ENCODE data around the gene RRAS2. TPM values are rescaled to one million over a fixed set of nuclear protein-coding genes. Genes with fewer than 3 reads are reported as not detected.

The RRAS2 gene
- total RNA-seq, 4 donors from 2014 or later = 35.5 to 162 (median 77.6) TPM

- no peaks in the 10 kb centered on the region for H3K9me3 ChIP-seq
- no peaks in the 10 kb centered on the region for H3K27me3 ChIP-seq
- peaks cover 0 to 5% (median 2%) of the 10 kb centered on the region in 4 donors for H3K4me1 ChIP-seq
- H3K4me3 ChIP-seq = no peak overlapping the region
- no peak for DNase-seq
- TF ChIP-seq CTCF (IDR thresholded peaks at IDR 0.05) (no peak), POLR2A (IDR thresholded peaks at IDR 0.05) (no peak)
- no peaks in the 10 kb centered on the region for H3K36me3 ChIP-seq
- H3K27ac ChIP-seq = no peak overlapping the region
Measured at GRCh38 chr11:14273895-14274294, 85.1 kb downstream of the RRAS2 start.

GRCh38 chr11:14270690-14271542 is 88.1 kb downstream of the RRAS2 start:
- DNase-seq = no peak
- TF ChIP-seq POLR2A (IDR thresholded peaks at IDR 0.05) (no peak), CTCF (IDR thresholded peaks at IDR 0.05) (no peak)
- no peak overlapping the region for H3K27ac ChIP-seq

GRCh38 chr11:14269692-14270573 is 89.0 kb downstream of the RRAS2 start:
- Histone ChIP-seq H3K4me3 (no peak overlapping the region), H3K9me3 (no peaks in the 10 kb centered on the region), H3K36me3 (peaks cover 0 to 10% (median 0%) of the 10 kb centered on the region in 3 donors), H3K27ac (no peak overlapping the region), H3K4me1 (peaks cover 0 to 5% (median 2%) of the 10 kb centered on the region in 4 donors), H3K27me3 (no peaks in the 10 kb centered on the region)
- TF ChIP-seq POLR2A (IDR thresholded peaks at IDR 0.05) = no peak
- no peak for TF ChIP-seq CTCF (IDR thresholded peaks at IDR 0.05)
- no peak for DNase-seq

More at GRCh38 chr11:14270690-14271542, 88.1 kb downstream of the RRAS2 start:
- H3K9me3 ChIP-seq = no peaks in the 10 kb centered on the region
- no peaks in the 10 kb centered on the region for H3K27me3 ChIP-seq
- H3K4me1 ChIP-seq = peaks cover 0 to 5% (median 2%) of the 10 kb centered on the region in 4 donors
- H3K4me3 ChIP-seq = no peak overlapping the region
- H3K36me3 ChIP-seq = peaks cover 0 to under 1% (median 0%) of the 10 kb centered on the region in 3 donors

- DNase-seq = no peak
- Histone ChIP-seq H3K9me3 (no peaks in the 10 kb centered on the region), H3K4me3 (no peak overlapping the region), H3K36me3 (peaks cover 0 to 13% (median 0%) of the 10 kb centered on the region in 3 donors), H3K4me1 (peaks cover 0 to 5% (median 2%) of the 10 kb centered on the region in 4 donors), H3K27me3 (no peaks in the 10 kb centered on the region), H3K27ac (no peak overlapping the region)
- TF ChIP-seq POLR2A (IDR thresholded peaks at IDR 0.05) (no peak), CTCF (IDR thresholded peaks at IDR 0.05) (no peak)
Measured at GRCh38 chr11:14267861-14268635, 90.9 kb downstream of the RRAS2 start.

- TF ChIP-seq POLR2A (IDR thresholded peaks at IDR 0.05) = no peak
- TF ChIP-seq CTCF (IDR thresholded peaks at IDR 0.05) = no peak
- no peak overlapping the region for H3K27ac ChIP-seq
- no peak for DNase-seq
- H3K27me3 ChIP-seq = no peaks in the 10 kb centered on the region
- H3K9me3 ChIP-seq = no peaks in the 10 kb centered on the region
- H3K36me3 ChIP-seq = peaks cover 0 to 14% (median 0%) of the 10 kb centered on the region in 3 donors
- H3K4me3 ChIP-seq = no peak overlapping the region
- peaks cover 0 to 5% (median 0%) of the 10 kb centered on the region in 4 donors for H3K4me1 ChIP-seq
Measured at GRCh38 chr11:14266622-14267021, 92.4 kb downstream of the RRAS2 start.

Measured in Peyer's patch (tissue), 4 donors.